Suprapubic skin (tissue), 4 donors: ENCODE results near the gene PIK3R5. TPM values are rescaled to one million over a fixed set of nuclear protein-coding genes. Genes with fewer than 3 reads are reported as not detected.

ENCODE experiments used
- DNase-seq, 2 donors: peaks; one replicate each; pipeline ENCODE4 v3.0.0-alpha.2; 2019; ENCODE audit warnings: low spot score in 2 of 2
- H3K27ac ChIP-seq: fragments of 200-600 bp; sonication (generic); one replicate; pipeline ENCODE4 v1.5.1; 2019
- H3K27me3 ChIP-seq: fragments of 200-600 bp; sonication (generic); one replicate; pipeline ENCODE4 v1.5.1; 2019
- H3K36me3 ChIP-seq: fragments of 200-600 bp; sonication (generic); one replicate; pipeline ENCODE4 v1.5.1; 2019
- H3K4me1 ChIP-seq: fragments of 200-600 bp; sonication (generic); one replicate; pipeline ENCODE4 v1.5.1; 2019
- H3K4me3 ChIP-seq: fragments of 200-600 bp; sonication (generic); one replicate; pipeline ENCODE4 v1.5.1; 2019; ENCODE audit warnings: mild to moderate bottlenecking
- H3K9me3 ChIP-seq: fragments of 200-600 bp; sonication (generic); one replicate; pipeline ENCODE4 v1.5.1; 2019
- CTCF ChIP-seq, 2 donors: fragments of 200-600 bp in 1 of 2; fragments of 450-650 bp in 1 of 2; sonication (generic) in 1 of 2; IDR thresholded peaks; one replicate each; pipeline ENCODE4 v1.5.1; 2016 to 2019; ENCODE audit warnings: antibody characterized with exemption in 2 of 2, mild to moderate bottlenecking in 1 of 2, moderate library complexity in 1 of 2
- EP300 ChIP-seq: sonication (generic); formaldehyde crosslinking; IDR thresholded peaks from one replicate; pipeline ENCODE4 v1.6.1; 2017; ENCODE audit warnings: antibody characterized with exemption
- POLR2A ChIP-seq, 2 donors: fragments of 450-650 bp; IDR thresholded peaks; one replicate each; pipeline ENCODE4 v1.6.1; 2017; ENCODE audit warnings: antibody characterized with exemption in 2 of 2, mild to moderate bottlenecking in 2 of 2, moderate library complexity in 2 of 2
- POLR2AphosphoS5 ChIP-seq, 3 donors: sonication (generic); formaldehyde crosslinking; IDR thresholded peaks; one replicate each; pipeline ENCODE4 v1.6.1; 2017; ENCODE audit warnings: antibody characterized with exemption in 3 of 3
- WGBS: methylation state at CpG from one replicate; pipeline ENCODE4 v1.1.5; 2018; 5-methylcytosine and 5-hydroxymethylcytosine counted together
- total RNA-seq, 4 donors: library from RNA; depleted of rRNA; stranded (reverse); fragments of >200 nt; gene quantifications; one replicate each; pipeline ENCODE4 v1.1.0, GENCODE V29; 2016

PIK3R5 gene
- total RNA-seq, 4 donors from 2014 or later, result 3.6 to 13.5 (median 5.0) TPM

GRCh38 chr17:8904201-8904600 is 61.3 kb downstream of the PIK3R5 start:
- Histone ChIP-seq H3K4me1 (no peaks in the 10 kb centered on the region), H3K9me3 (no peaks in the 10 kb centered on the region), H3K36me3 (no peaks in the 10 kb centered on the region), H3K4me3 (no peak overlapping the region), H3K27me3 (peaks cover 12% of the 10 kb centered on the region), H3K27ac (no peak overlapping the region)
- WGBS, result 67% methylated on average over 2 of the region's 2 CpGs
- TF ChIP-seq POLR2AphosphoS5 (IDR thresholded peaks at IDR 0.05) (no peak), POLR2A (IDR thresholded peaks at IDR 0.05) (no peak), EP300 (no peak), CTCF (IDR thresholded peaks at IDR 0.05) (no peak)
- DNase-seq, result no peak

- Histone ChIP-seq H3K4me1 (no peaks in the 10 kb centered on the region), H3K4me3 (no peak overlapping the region), H3K9me3 (no peaks in the 10 kb centered on the region), H3K27me3 (peaks cover 12% of the 10 kb centered on the region), H3K36me3 (no peaks in the 10 kb centered on the region), H3K27ac (no peak overlapping the region)
- TF ChIP-seq POLR2A (IDR thresholded peaks at IDR 0.05), result no peak
- no peak for TF ChIP-seq CTCF (IDR thresholded peaks at IDR 0.05)
- no peak for TF ChIP-seq POLR2AphosphoS5 (IDR thresholded peaks at IDR 0.05)
- TF ChIP-seq EP300, result no peak
- WGBS, result 44% methylated on average over 15 of the region's 15 CpGs
- no peak for DNase-seq
These were observed 64.6 kb downstream of the PIK3R5 start for GRCh38 chr17:8900626-8901585.

GRCh38 chr17:8900207-8900606 is 65.3 kb downstream of the PIK3R5 start:
- WGBS, result 68% methylated on average over 6 of the region's 6 CpGs
- Histone ChIP-seq H3K4me1 (no peaks in the 10 kb centered on the region), H3K27ac (no peak overlapping the region), H3K36me3 (no peaks in the 10 kb centered on the region), H3K4me3 (no peak overlapping the region), H3K27me3 (peaks cover 9% of the 10 kb centered on the region), H3K9me3 (no peaks in the 10 kb centered on the region)
- no peak for TF ChIP-seq POLR2A (IDR thresholded peaks at IDR 0.05)
- no peak for TF ChIP-seq POLR2AphosphoS5 (IDR thresholded peaks at IDR 0.05)
- no peak for TF ChIP-seq CTCF (IDR thresholded peaks at IDR 0.05)
- no peak for TF ChIP-seq EP300
- no peak for DNase-seq

DNA sequence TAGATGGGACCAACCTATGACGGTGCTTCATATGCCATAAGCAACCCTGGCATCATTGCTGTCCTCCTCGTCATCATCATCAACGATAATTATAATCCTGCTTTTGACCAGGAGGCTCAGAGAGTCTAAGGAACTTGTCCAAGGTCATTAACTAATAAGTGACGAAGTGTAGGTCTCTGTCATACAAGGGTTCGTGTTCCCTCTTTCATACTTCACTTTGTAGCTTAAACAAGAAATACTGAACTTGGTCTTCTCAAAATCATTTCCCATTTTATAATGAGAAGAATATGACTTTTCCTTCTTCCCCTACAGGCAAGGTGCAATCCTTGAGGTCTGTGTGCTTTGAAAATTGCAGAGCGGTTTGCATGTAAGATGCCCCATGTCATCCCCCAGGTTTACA is 66.9 kb downstream of the PIK3R5 start:
- TF ChIP-seq POLR2A (IDR thresholded peaks at IDR 0.05), result no peak
- TF ChIP-seq CTCF (IDR thresholded peaks at IDR 0.05), result no peak
- no peak for TF ChIP-seq EP300
- no peak for TF ChIP-seq POLR2AphosphoS5 (IDR thresholded peaks at IDR 0.05)
- no peaks in the 10 kb centered on the region for H3K4me1 ChIP-seq
- no peaks in the 10 kb centered on the region for H3K27me3 ChIP-seq
- no peak for DNase-seq
- 87% methylated on average over 6 of the region's 6 CpGs for WGBS
- no peaks in the 10 kb centered on the region for H3K9me3 ChIP-seq
- no peak overlapping the region for H3K27ac ChIP-seq
- H3K36me3 ChIP-seq, result no peaks in the 10 kb centered on the region
- no peak overlapping the region for H3K4me3 ChIP-seq

GRCh38 chr17:8898126-8898525 is 67.4 kb downstream of the PIK3R5 start:
- DNase-seq, result no peak
- Histone ChIP-seq H3K27ac (no peak overlapping the region), H3K27me3 (no peaks in the 10 kb centered on the region), H3K4me1 (no peaks in the 10 kb centered on the region), H3K4me3 (no peak overlapping the region), H3K9me3 (no peaks in the 10 kb centered on the region), H3K36me3 (no peaks in the 10 kb centered on the region)
- TF ChIP-seq POLR2A (IDR thresholded peaks at IDR 0.05) (no peak), EP300 (no peak), POLR2AphosphoS5 (IDR thresholded peaks at IDR 0.05) (no peak), CTCF (IDR thresholded peaks at IDR 0.05) (no peak)
- 74% methylated on average over 2 of the region's 2 CpGs for WGBS
